ENCODE results near the gene DEFB113.

Gene DEFB113

GRCh38 chr6:49978332-49979226, 9.2 kb upstream of the DEFB113 start:
- Histone ChIP-seq H3K4me1 (ENCODE audit: control insufficient read depth, insufficient read depth, low read length, poor library complexity, severe bottlenecking) (no peaks in the 10 kb centered on the region), H3K36me3 (ENCODE audit: control insufficient read depth, insufficient read depth, low read length) (no peaks in the 10 kb centered on the region), H3K4me3 (ENCODE audit: insufficient read depth, low read depth, low read length, poor library complexity, severe bottlenecking) (no peak overlapping the region), H3K9me3 (ENCODE audit: control insufficient read depth, low read length) (no peaks in the 10 kb centered on the region), H3K27ac (ENCODE audit: insufficient read depth, low read length, poor library complexity, severe bottlenecking) (no peak overlapping the region), H3K27me3 (replicated peaks; ENCODE audit: control insufficient read depth, insufficient read depth, low read length, poor library complexity, severe bottlenecking) (no peaks in the 10 kb centered on the region)
- no peak for DNase-seq

- no peaks in the 10 kb centered on the region for H3K9me3 ChIP-seq (ENCODE audit: control insufficient read depth, low read length)
- DNase-seq = no peak
- H3K4me3 ChIP-seq (ENCODE audit: insufficient read depth, low read depth, low read length, poor library complexity, severe bottlenecking) = no peak overlapping the region
- H3K27ac ChIP-seq (ENCODE audit: insufficient read depth, low read length, poor library complexity, severe bottlenecking) = no peak overlapping the region
- H3K36me3 ChIP-seq (ENCODE audit: control insufficient read depth, insufficient read depth, low read length) = no peaks in the 10 kb centered on the region
- H3K4me1 ChIP-seq (ENCODE audit: control insufficient read depth, insufficient read depth, low read length, poor library complexity, severe bottlenecking) = no peaks in the 10 kb centered on the region
- H3K27me3 ChIP-seq (replicated peaks; ENCODE audit: control insufficient read depth, insufficient read depth, low read length, poor library complexity, severe bottlenecking) = no peaks in the 10 kb centered on the region
These were observed 2.6 kb downstream of the DEFB113 start for GRCh38 chr6:49966823-49967222.

GRCh38 chr6:49966334-49966733, 3.1 kb downstream of the DEFB113 start:
- no peak for DNase-seq
- Histone ChIP-seq H3K4me1 (ENCODE audit: control insufficient read depth, insufficient read depth, low read length, poor library complexity, severe bottlenecking) (no peaks in the 10 kb centered on the region), H3K27ac (ENCODE audit: insufficient read depth, low read length, poor library complexity, severe bottlenecking) (no peak overlapping the region), H3K9me3 (ENCODE audit: control insufficient read depth, low read length) (no peaks in the 10 kb centered on the region), H3K36me3 (ENCODE audit: control insufficient read depth, insufficient read depth, low read length) (no peaks in the 10 kb centered on the region), H3K4me3 (ENCODE audit: insufficient read depth, low read depth, low read length, poor library complexity, severe bottlenecking) (no peak overlapping the region), H3K27me3 (replicated peaks; ENCODE audit: control insufficient read depth, insufficient read depth, low read length, poor library complexity, severe bottlenecking) (no peaks in the 10 kb centered on the region)

- no peaks in the 10 kb centered on the region for H3K9me3 ChIP-seq (ENCODE audit: control insufficient read depth, low read length)
- H3K27me3 ChIP-seq (replicated peaks; ENCODE audit: control insufficient read depth, insufficient read depth, low read length, poor library complexity, severe bottlenecking) = no peaks in the 10 kb centered on the region
- no peak for DNase-seq
- no peak within 1 kb of the TSS for H3K27ac ChIP-seq (ENCODE audit: insufficient read depth, low read length, poor library complexity, severe bottlenecking)
- no peaks in the 10 kb centered on the region for H3K36me3 ChIP-seq (ENCODE audit: control insufficient read depth, insufficient read depth, low read length)
- H3K4me3 ChIP-seq (ENCODE audit: insufficient read depth, low read depth, low read length, poor library complexity, severe bottlenecking) = no peak within 1 kb of the TSS
- H3K4me1 ChIP-seq (ENCODE audit: control insufficient read depth, insufficient read depth, low read length, poor library complexity, severe bottlenecking) = no peaks in the 10 kb centered on the region
These were observed 5.4 kb downstream of the DEFB113 start, which contains the start of gene DEFB114 for GRCh38 chr6:49964064-49964463. Gene DEFB114, minus strand, starts transcription at chr6:49964164. Its CDS starts 59 bp downstream, at chr6:49964105.

GRCh38 chr6:49958180-49958579, 11.2 kb downstream of the DEFB113 start:
- no peak overlapping the region for H3K27ac ChIP-seq (ENCODE audit: insufficient read depth, low read length, poor library complexity, severe bottlenecking)
- no peaks in the 10 kb centered on the region for H3K27me3 ChIP-seq (replicated peaks; ENCODE audit: control insufficient read depth, insufficient read depth, low read length, poor library complexity, severe bottlenecking)
- no peaks in the 10 kb centered on the region for H3K36me3 ChIP-seq (ENCODE audit: control insufficient read depth, insufficient read depth, low read length)
- no peak for DNase-seq
- H3K4me3 ChIP-seq (ENCODE audit: insufficient read depth, low read depth, low read length, poor library complexity, severe bottlenecking) = no peak overlapping the region
- H3K9me3 ChIP-seq (ENCODE audit: control insufficient read depth, low read length) = no peaks in the 10 kb centered on the region
- no peaks in the 10 kb centered on the region for H3K4me1 ChIP-seq (ENCODE audit: control insufficient read depth, insufficient read depth, low read length, poor library complexity, severe bottlenecking)

- H3K27me3 ChIP-seq (replicated peaks; ENCODE audit: control insufficient read depth, insufficient read depth, low read length, poor library complexity, severe bottlenecking) = no peaks in the 10 kb centered on the region
- H3K4me3 ChIP-seq (ENCODE audit: insufficient read depth, low read depth, low read length, poor library complexity, severe bottlenecking) = no peak overlapping the region
- no peaks in the 10 kb centered on the region for H3K9me3 ChIP-seq (ENCODE audit: control insufficient read depth, low read length)
- DNase-seq = no peak
- H3K36me3 ChIP-seq (ENCODE audit: control insufficient read depth, insufficient read depth, low read length) = no peaks in the 10 kb centered on the region
- no peaks in the 10 kb centered on the region for H3K4me1 ChIP-seq (ENCODE audit: control insufficient read depth, insufficient read depth, low read length, poor library complexity, severe bottlenecking)
- H3K27ac ChIP-seq (ENCODE audit: insufficient read depth, low read length, poor library complexity, severe bottlenecking) = no peak overlapping the region
These were observed 13.6 kb downstream of the DEFB113 start for GRCh38 chr6:49955847-49956246.

- Histone ChIP-seq H3K36me3 (ENCODE audit: control insufficient read depth, insufficient read depth, low read length) (no peaks in the 10 kb centered on the region), H3K4me1 (ENCODE audit: control insufficient read depth, insufficient read depth, low read length, poor library complexity, severe bottlenecking) (no peaks in the 10 kb centered on the region), H3K27me3 (replicated peaks; ENCODE audit: control insufficient read depth, insufficient read depth, low read length, poor library complexity, severe bottlenecking) (no peaks in the 10 kb centered on the region), H3K4me3 (ENCODE audit: insufficient read depth, low read depth, low read length, poor library complexity, severe bottlenecking) (no peak overlapping the region), H3K9me3 (ENCODE audit: control insufficient read depth, low read length) (no peaks in the 10 kb centered on the region), H3K27ac (ENCODE audit: insufficient read depth, low read length, poor library complexity, severe bottlenecking) (no peak overlapping the region)
- DNase-seq = no peak
These were observed 17.5 kb downstream of the DEFB113 start for GRCh38 chr6:49951926-49952325.

GRCh38 chr6:49950415-49950751, 19.0 kb downstream of the DEFB113 start:
- H3K27ac ChIP-seq (ENCODE audit: insufficient read depth, low read length, poor library complexity, severe bottlenecking) = no peak overlapping the region
- DNase-seq = no peak
- H3K27me3 ChIP-seq (replicated peaks; ENCODE audit: control insufficient read depth, insufficient read depth, low read length, poor library complexity, severe bottlenecking) = no peaks in the 10 kb centered on the region
- H3K36me3 ChIP-seq (ENCODE audit: control insufficient read depth, insufficient read depth, low read length) = no peaks in the 10 kb centered on the region
- H3K4me1 ChIP-seq (ENCODE audit: control insufficient read depth, insufficient read depth, low read length, poor library complexity, severe bottlenecking) = no peaks in the 10 kb centered on the region
- no peak overlapping the region for H3K4me3 ChIP-seq (ENCODE audit: insufficient read depth, low read depth, low read length, poor library complexity, severe bottlenecking)
- H3K9me3 ChIP-seq (ENCODE audit: control insufficient read depth, low read length) = no peaks in the 10 kb centered on the region

- Histone ChIP-seq H3K9me3 (ENCODE audit: control insufficient read depth, low read length) (no peaks in the 10 kb centered on the region), H3K4me1 (ENCODE audit: control insufficient read depth, insufficient read depth, low read length, poor library complexity, severe bottlenecking) (no peaks in the 10 kb centered on the region), H3K27ac (ENCODE audit: insufficient read depth, low read length, poor library complexity, severe bottlenecking) (no peak overlapping the region), H3K36me3 (ENCODE audit: control insufficient read depth, insufficient read depth, low read length) (no peaks in the 10 kb centered on the region), H3K27me3 (replicated peaks; ENCODE audit: control insufficient read depth, insufficient read depth, low read length, poor library complexity, severe bottlenecking) (no peaks in the 10 kb centered on the region), H3K4me3 (ENCODE audit: insufficient read depth, low read depth, low read length, poor library complexity, severe bottlenecking) (no peak overlapping the region)
- no peak for DNase-seq
These were observed 20.4 kb downstream of the DEFB113 start for GRCh38 chr6:49949062-49949461.

GRCh38 chr6:49946835-49947234, 22.6 kb downstream of the DEFB113 start:
- H3K4me1 ChIP-seq (ENCODE audit: control insufficient read depth, insufficient read depth, low read length, poor library complexity, severe bottlenecking) = no peaks in the 10 kb centered on the region
- no peak overlapping the region for H3K27ac ChIP-seq (ENCODE audit: insufficient read depth, low read length, poor library complexity, severe bottlenecking)
- no peaks in the 10 kb centered on the region for H3K27me3 ChIP-seq (replicated peaks; ENCODE audit: control insufficient read depth, insufficient read depth, low read length, poor library complexity, severe bottlenecking)
- no peaks in the 10 kb centered on the region for H3K36me3 ChIP-seq (ENCODE audit: control insufficient read depth, insufficient read depth, low read length)
- DNase-seq = no peak
- H3K9me3 ChIP-seq (ENCODE audit: control insufficient read depth, low read length) = no peaks in the 10 kb centered on the region
- H3K4me3 ChIP-seq (ENCODE audit: insufficient read depth, low read depth, low read length, poor library complexity, severe bottlenecking) = no peak overlapping the region

Data from effector memory CD4-positive, alpha-beta T cell (primary cell).